ENCODE measurements around the gene SLC50A1. TPM values are rescaled to one million over a fixed set of nuclear protein-coding genes. Genes with fewer than 3 reads are reported as not detected.

SLC50A1 gene
- polyA plus RNA-seq, 1 donor (not counting 4 experiments of a cell fraction or from before 2014, with no cell fraction given): 54.5 TPM

DNA sequence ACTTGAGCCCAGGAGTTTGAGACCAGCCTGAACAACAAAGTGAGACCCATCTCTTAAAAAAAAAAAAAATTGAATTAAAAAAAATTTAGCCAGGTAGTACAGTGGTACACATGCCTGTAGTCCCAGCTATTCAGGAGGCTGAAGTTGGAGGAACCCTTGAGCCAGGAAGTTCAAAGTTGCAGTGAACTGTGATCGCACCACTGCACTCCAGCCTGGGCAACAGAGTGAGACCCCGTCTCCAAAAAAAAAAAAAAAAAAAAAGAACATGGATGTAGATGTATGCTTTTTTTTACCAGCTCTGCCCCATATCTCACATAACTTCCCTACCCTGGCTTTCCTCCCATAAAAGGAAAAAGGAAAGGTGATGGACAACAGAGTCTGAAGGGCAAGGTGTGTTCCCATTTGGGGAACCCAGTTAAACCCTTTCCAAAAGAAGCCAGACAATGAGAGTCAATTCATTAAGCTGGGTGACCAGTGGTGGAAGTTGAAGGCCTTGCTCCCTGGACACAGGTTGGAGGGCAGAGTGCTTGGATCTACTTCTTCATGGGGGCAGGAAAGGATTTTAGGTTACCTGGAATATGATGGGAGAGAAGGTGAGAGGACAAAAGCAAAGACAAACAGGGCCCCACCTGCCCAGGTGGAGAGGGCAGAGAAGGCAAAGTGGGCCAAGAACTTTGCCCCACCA is 34.6 kb downstream of the SLC50A1 start:
- Histone ChIP-seq H3K4me1 (ENCODE audit: control insufficient read depth, extremely low read depth, insufficient read depth, low read length) (peaks cover 18% of the 10 kb centered on the region), H3K9me3 (ENCODE audit: control insufficient read depth, low read depth, low read length) (no peaks in the 10 kb centered on the region), H3K27ac (ENCODE audit: control insufficient read depth, insufficient read depth, low read length) (no peak overlapping the region), H3K4me2 (ENCODE audit: control insufficient read depth, extremely low read depth, insufficient read depth, low read depth, low read length) (no peak overlapping the region), H2AFZ (ENCODE audit: control insufficient read depth, low read length) (no peak overlapping the region), H3K9me1 (ENCODE audit: control insufficient read depth, extremely low read depth, insufficient read depth, low read length) (no peaks in the 10 kb centered on the region), H3K9ac (ENCODE audit: control insufficient read depth, extremely low read depth, insufficient read depth, low read length) (no peak overlapping the region), H4K20me1 (ENCODE audit: control insufficient read depth, extremely low read depth, insufficient read depth, low read length) (no peaks in the 10 kb centered on the region), H3K4me3 (ENCODE audit: control insufficient read depth in 2 of 3, extremely low read depth in 1 of 3, insufficient read depth in 2 of 3, low read depth in 1 of 3, low read length in 3 of 3) (no peak overlapping the region), H3K27me3 (ENCODE audit: control insufficient read depth, extremely low read depth, insufficient read depth, low read length) (no peaks in the 10 kb centered on the region), H3K79me2 (ENCODE audit: control insufficient read depth, insufficient read depth, low read length) (peaks cover 16% of the 10 kb centered on the region), H3K36me3 (ENCODE audit: control insufficient read depth in 2 of 2, extremely low read depth in 1 of 2, insufficient read depth in 2 of 2, low read length in 2 of 2) (peaks cover 9 to 12% of the 10 kb centered on the region in 2 experiments)
- TF ChIP-seq, protein P1, sequence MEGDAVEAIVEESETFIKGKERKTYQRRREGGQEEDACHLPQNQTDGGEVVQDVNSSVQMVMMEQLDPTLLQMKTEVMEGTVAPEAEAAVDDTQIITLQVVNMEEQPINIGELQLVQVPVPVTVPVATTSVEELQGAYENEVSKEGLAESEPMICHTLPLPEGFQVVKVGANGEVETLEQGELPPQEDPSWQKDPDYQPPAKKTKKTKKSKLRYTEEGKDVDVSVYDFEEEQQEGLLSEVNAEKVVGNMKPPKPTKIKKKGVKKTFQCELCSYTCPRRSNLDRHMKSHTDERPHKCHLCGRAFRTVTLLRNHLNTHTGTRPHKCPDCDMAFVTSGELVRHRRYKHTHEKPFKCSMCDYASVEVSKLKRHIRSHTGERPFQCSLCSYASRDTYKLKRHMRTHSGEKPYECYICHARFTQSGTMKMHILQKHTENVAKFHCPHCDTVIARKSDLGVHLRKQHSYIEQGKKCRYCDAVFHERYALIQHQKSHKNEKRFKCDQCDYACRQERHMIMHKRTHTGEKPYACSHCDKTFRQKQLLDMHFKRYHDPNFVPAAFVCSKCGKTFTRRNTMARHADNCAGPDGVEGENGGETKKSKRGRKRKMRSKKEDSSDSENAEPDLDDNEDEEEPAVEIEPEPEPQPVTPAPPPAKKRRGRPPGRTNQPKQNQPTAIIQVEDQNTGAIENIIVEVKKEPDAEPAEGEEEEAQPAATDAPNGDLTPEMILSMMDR (optimal IDR thresholded peaks at IDR 0.05 in 1 of 3, IDR thresholded peaks at IDR 0.05 in 1 of 3, conservative IDR thresholded peaks at IDR 0.05 in 1 of 3; ENCODE audit: extremely low read depth in 1 of 3, insufficient read depth in 2 of 3, low read length in 3 of 3): no peak
- DNase-seq (ENCODE audit: low read depth, low spot score): no peak
- dilution Hi-C loops (cut with MboI; ENCODE audit: extremely low pct_ligation_motif_present, low sequenced_read_pairs): no loop called here
- FAIRE-seq: no peak

DNA sequence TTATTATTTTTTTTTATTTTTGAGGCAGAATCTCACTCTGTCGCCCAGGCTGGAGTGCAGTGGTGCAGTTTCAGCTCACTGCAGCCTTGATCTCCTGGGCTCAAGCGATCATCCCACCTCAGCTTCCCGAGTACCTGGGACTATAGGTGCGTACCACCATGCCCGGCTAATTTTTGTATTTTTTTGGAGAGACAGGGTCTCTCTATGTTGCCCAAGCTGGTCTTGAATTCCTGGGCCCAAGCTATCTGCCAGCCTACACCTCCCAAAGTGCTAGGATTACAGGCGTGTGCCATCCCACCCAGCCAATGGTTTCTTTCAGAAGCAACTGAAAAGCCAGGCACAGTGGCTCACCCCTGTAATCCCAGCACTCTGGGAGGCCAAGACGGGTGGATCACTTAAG is 35.2 kb downstream of the SLC50A1 start:
- Histone ChIP-seq H3K36me3 (ENCODE audit: control insufficient read depth in 2 of 2, extremely low read depth in 1 of 2, insufficient read depth in 2 of 2, low read length in 2 of 2) (peaks cover 9 to 12% of the 10 kb centered on the region in 2 experiments), H3K4me1 (ENCODE audit: control insufficient read depth, extremely low read depth, insufficient read depth, low read length) (peaks cover 18% of the 10 kb centered on the region), H2AFZ (ENCODE audit: control insufficient read depth, low read length) (no peak overlapping the region), H3K9ac (ENCODE audit: control insufficient read depth, extremely low read depth, insufficient read depth, low read length) (no peak overlapping the region), H3K27me3 (ENCODE audit: control insufficient read depth, extremely low read depth, insufficient read depth, low read length) (no peaks in the 10 kb centered on the region), H3K9me3 (ENCODE audit: control insufficient read depth, low read depth, low read length) (no peaks in the 10 kb centered on the region), H4K20me1 (ENCODE audit: control insufficient read depth, extremely low read depth, insufficient read depth, low read length) (no peaks in the 10 kb centered on the region), H3K9me1 (ENCODE audit: control insufficient read depth, extremely low read depth, insufficient read depth, low read length) (no peaks in the 10 kb centered on the region), H3K4me2 (ENCODE audit: control insufficient read depth, extremely low read depth, insufficient read depth, low read depth, low read length) (no peak overlapping the region), H3K4me3 (ENCODE audit: control insufficient read depth in 2 of 3, extremely low read depth in 1 of 3, insufficient read depth in 2 of 3, low read depth in 1 of 3, low read length in 3 of 3) (no peak overlapping the region), H3K27ac (ENCODE audit: control insufficient read depth, insufficient read depth, low read length) (no peak overlapping the region), H3K79me2 (ENCODE audit: control insufficient read depth, insufficient read depth, low read length) (peaks cover 16% of the 10 kb centered on the region)
- FAIRE-seq: no peak
- dilution Hi-C loops (cut with MboI; ENCODE audit: extremely low pct_ligation_motif_present, low sequenced_read_pairs): no loop called here
- no peak for DNase-seq (ENCODE audit: low read depth, low spot score)
- no peak for TF ChIP-seq EZH2 (IDR thresholded peaks at IDR 0.05; ENCODE audit: low read length)
- TF ChIP-seq, protein P1 (optimal IDR thresholded peaks at IDR 0.05 in 1 of 3, IDR thresholded peaks at IDR 0.05 in 1 of 3, conservative IDR thresholded peaks at IDR 0.05 in 1 of 3; ENCODE audit: extremely low read depth in 1 of 3, insufficient read depth in 2 of 3, low read length in 3 of 3): no peak
